ENCODE results near the gene CENPC. TPM values are rescaled to one million over a fixed set of nuclear protein-coding genes. Genes with fewer than 3 reads are reported as not detected.

CENPC gene
- total and polyA plus RNA-seq, 2 donors (not counting 1 experiment from before 2014, with no cell fraction given) = 7.6 to 15.4 TPM

DNA sequence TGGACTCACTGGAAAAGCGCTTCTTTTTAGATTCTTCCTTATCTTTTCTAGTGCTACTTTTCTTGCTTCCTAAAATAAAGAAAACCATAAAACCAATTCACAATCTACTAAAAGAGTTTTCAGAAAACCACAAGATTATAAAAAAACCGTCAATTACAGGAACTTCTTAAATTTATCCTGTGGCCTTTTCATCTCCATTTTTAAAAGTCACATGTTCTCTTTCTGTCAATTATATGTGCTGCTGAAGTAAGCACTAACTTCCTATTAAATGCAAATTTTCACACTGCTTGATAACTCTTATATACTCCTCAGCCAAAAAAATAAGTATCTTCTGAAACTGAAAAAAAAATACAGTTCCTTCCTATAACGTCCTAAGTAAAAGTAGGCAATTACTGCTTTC lies 32.8 kb downstream of the CENPC start:
- H3K4me3 ChIP-seq (replicated peaks in 1 of 4; ENCODE audit: control extremely low read depth in 1 of 4, insufficient read depth in 1 of 4, low read depth in 3 of 4, low read length in 4 of 4) = no peak overlapping the region
- H3K27ac ChIP-seq (ENCODE audit: insufficient read depth, low read length) = no peak overlapping the region
- no peaks in the 10 kb centered on the region for H3K27me3 ChIP-seq (ENCODE audit: control insufficient read depth, insufficient read depth, low read length)
- no peak for DNase-seq (ENCODE audit: low read depth in 2 of 2)
- no peaks in the 10 kb centered on the region for H3K9me3 ChIP-seq (ENCODE audit: control insufficient read depth, insufficient read depth, low read depth, low read length)
- H2AFZ ChIP-seq (ENCODE audit: low read length) = no peak overlapping the region
- no peak overlapping the region for H3K9ac ChIP-seq (ENCODE audit: insufficient read depth, low read length)
- H3K4me2 ChIP-seq (ENCODE audit: extremely low read depth, insufficient read depth, low read length) = no peak overlapping the region
- no peaks in the 10 kb centered on the region for H4K20me1 ChIP-seq (ENCODE audit: control insufficient read depth, extremely low read depth, insufficient read depth, low read length)
- no peaks in the 10 kb centered on the region for H3K4me1 ChIP-seq (ENCODE audit: control insufficient read depth, extremely low read depth, insufficient read depth, low read length)
- H3K36me3 ChIP-seq (ENCODE audit: control insufficient read depth, insufficient read depth, low read length) = peaks cover 2% of the 10 kb centered on the region
- no peaks in the 10 kb centered on the region for H3K79me2 ChIP-seq (ENCODE audit: control insufficient read depth, insufficient read depth, low read length)
- TF ChIP-seq, protein P1, sequence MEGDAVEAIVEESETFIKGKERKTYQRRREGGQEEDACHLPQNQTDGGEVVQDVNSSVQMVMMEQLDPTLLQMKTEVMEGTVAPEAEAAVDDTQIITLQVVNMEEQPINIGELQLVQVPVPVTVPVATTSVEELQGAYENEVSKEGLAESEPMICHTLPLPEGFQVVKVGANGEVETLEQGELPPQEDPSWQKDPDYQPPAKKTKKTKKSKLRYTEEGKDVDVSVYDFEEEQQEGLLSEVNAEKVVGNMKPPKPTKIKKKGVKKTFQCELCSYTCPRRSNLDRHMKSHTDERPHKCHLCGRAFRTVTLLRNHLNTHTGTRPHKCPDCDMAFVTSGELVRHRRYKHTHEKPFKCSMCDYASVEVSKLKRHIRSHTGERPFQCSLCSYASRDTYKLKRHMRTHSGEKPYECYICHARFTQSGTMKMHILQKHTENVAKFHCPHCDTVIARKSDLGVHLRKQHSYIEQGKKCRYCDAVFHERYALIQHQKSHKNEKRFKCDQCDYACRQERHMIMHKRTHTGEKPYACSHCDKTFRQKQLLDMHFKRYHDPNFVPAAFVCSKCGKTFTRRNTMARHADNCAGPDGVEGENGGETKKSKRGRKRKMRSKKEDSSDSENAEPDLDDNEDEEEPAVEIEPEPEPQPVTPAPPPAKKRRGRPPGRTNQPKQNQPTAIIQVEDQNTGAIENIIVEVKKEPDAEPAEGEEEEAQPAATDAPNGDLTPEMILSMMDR (conservative IDR thresholded peaks at IDR 0.05 in 1 of 2, IDR thresholded peaks at IDR 0.05 in 1 of 2; ENCODE audit: low read depth in 1 of 2, low read length in 2 of 2) = no peak
- no peak for TF ChIP-seq EZH2 (IDR thresholded peaks at IDR 0.05; ENCODE audit: low read length, missing control alignments)

DNA sequence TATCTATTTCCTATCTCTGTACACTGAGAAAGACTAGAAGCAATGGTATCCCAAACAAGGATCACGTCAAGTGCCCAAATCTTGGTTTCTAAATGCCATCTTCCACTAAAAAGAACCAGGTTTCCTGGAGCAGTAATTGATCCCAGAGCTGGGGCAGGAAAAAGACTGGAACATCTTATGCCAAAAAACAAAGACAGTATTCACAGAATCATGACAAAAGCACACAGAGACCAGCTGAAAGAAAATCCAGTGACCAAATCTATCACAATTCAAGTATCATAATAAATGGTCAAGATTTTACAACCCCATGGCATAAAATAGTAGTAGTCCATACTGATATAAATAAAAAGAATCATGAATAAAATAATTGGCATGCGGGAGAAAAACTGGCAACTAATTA lies 44.9 kb downstream of the CENPC start:
- no peak for TF ChIP-seq EZH2 (IDR thresholded peaks at IDR 0.05; ENCODE audit: low read length, missing control alignments)
- TF ChIP-seq, protein P1 (conservative IDR thresholded peaks at IDR 0.05 in 1 of 2, IDR thresholded peaks at IDR 0.05 in 1 of 2; ENCODE audit: low read depth in 1 of 2, low read length in 2 of 2) = no peak
- Histone ChIP-seq H3K4me2 (ENCODE audit: extremely low read depth, insufficient read depth, low read length) (no peak overlapping the region), H3K36me3 (ENCODE audit: control insufficient read depth, insufficient read depth, low read length) (no peaks in the 10 kb centered on the region), H4K20me1 (ENCODE audit: control insufficient read depth, extremely low read depth, insufficient read depth, low read length) (no peaks in the 10 kb centered on the region), H3K4me1 (ENCODE audit: control insufficient read depth, extremely low read depth, insufficient read depth, low read length) (no peaks in the 10 kb centered on the region), H3K9me3 (ENCODE audit: control insufficient read depth, insufficient read depth, low read depth, low read length) (no peaks in the 10 kb centered on the region), H3K27ac (ENCODE audit: insufficient read depth, low read length) (no peak overlapping the region), H3K4me3 (replicated peaks in 1 of 4; ENCODE audit: control extremely low read depth in 1 of 4, insufficient read depth in 1 of 4, low read depth in 3 of 4, low read length in 4 of 4) (no peak overlapping the region), H3K79me2 (ENCODE audit: control insufficient read depth, insufficient read depth, low read length) (no peaks in the 10 kb centered on the region), H3K9ac (ENCODE audit: insufficient read depth, low read length) (no peak overlapping the region), H3K27me3 (ENCODE audit: control insufficient read depth, insufficient read depth, low read length) (no peaks in the 10 kb centered on the region), H2AFZ (ENCODE audit: low read length) (no peak overlapping the region)
- no peak for DNase-seq (ENCODE audit: low read depth in 2 of 2)

DNA sequence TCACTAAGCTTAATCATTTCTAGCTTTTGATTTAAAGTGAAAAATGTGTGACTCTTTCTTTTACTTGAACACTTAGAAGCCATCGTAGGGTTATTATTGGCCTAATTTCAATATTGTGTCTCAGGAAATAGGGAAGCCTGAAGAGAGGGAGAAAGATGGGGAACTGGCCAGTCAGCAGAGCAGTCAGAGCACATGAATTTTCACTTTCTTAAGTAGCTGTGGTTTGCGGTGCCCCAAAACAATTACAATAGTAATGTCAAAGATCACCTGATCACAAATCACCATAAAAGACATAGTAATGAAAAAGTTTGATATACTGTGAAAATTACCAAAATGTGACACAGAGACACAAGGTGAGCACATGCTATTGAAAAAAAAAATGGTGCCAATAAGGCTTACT lies 45.5 kb downstream of the CENPC start:
- no peaks in the 10 kb centered on the region for H3K36me3 ChIP-seq (ENCODE audit: control insufficient read depth, insufficient read depth, low read length)
- no peak overlapping the region for H3K27ac ChIP-seq (ENCODE audit: insufficient read depth, low read length)
- no peak overlapping the region for H3K9ac ChIP-seq (ENCODE audit: insufficient read depth, low read length)
- no peaks in the 10 kb centered on the region for H4K20me1 ChIP-seq (ENCODE audit: control insufficient read depth, extremely low read depth, insufficient read depth, low read length)
- no peak for DNase-seq (ENCODE audit: low read depth in 2 of 2)
- H3K4me3 ChIP-seq (replicated peaks in 1 of 4; ENCODE audit: control extremely low read depth in 1 of 4, insufficient read depth in 1 of 4, low read depth in 3 of 4, low read length in 4 of 4) = no peak overlapping the region
- H3K4me1 ChIP-seq (ENCODE audit: control insufficient read depth, extremely low read depth, insufficient read depth, low read length) = no peaks in the 10 kb centered on the region
- H3K4me2 ChIP-seq (ENCODE audit: extremely low read depth, insufficient read depth, low read length) = no peak overlapping the region
- TF ChIP-seq, protein P1 (conservative IDR thresholded peaks at IDR 0.05 in 1 of 2, IDR thresholded peaks at IDR 0.05 in 1 of 2; ENCODE audit: low read depth in 1 of 2, low read length in 2 of 2) = no peak
- no peak for TF ChIP-seq EZH2 (IDR thresholded peaks at IDR 0.05; ENCODE audit: low read length, missing control alignments)
- no peaks in the 10 kb centered on the region for H3K27me3 ChIP-seq (ENCODE audit: control insufficient read depth, insufficient read depth, low read length)
- no peaks in the 10 kb centered on the region for H3K79me2 ChIP-seq (ENCODE audit: control insufficient read depth, insufficient read depth, low read length)
- H3K9me3 ChIP-seq (ENCODE audit: control insufficient read depth, insufficient read depth, low read depth, low read length) = no peaks in the 10 kb centered on the region
- H2AFZ ChIP-seq (ENCODE audit: low read length) = no peak overlapping the region

All from fibroblast of lung (primary cell).